ENCODE results near the gene PRKAA2. TPM values are rescaled to one million over a fixed set of nuclear protein-coding genes. Genes with fewer than 3 reads are reported as not detected.

PRKAA2 gene
- total RNA-seq, 1 experiment from 2014 or later = 11.1 TPM

DNA sequence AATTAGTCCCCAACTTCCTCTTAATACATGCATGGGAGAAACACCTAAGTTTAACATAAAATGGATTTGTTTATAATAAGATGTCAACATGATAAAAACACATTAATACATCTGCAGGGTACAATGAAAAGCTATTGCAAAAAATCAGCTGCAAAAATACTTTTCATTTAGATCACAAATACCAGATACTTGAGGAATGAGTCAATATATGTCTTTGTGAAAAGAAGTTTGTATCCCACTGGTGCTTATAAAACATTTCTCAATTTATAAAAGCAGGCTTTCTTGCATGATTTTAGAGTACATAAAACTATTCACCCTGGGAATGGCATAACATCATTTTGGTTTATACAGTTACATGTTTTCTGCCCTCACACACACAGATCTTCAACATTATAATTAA is 18.6 kb upstream of the PRKAA2 start:
- no peak for TF ChIP-seq SIN3A (IDR thresholded peaks at IDR 0.05; ENCODE audit: borderline replicate concordance, insufficient read depth, low read depth, low read length)
- no peak for TF ChIP-seq TCF7L2 (IDR thresholded peaks at IDR 0.05; ENCODE audit: low read depth, low read length)
- TF ChIP-seq, protein P1, sequence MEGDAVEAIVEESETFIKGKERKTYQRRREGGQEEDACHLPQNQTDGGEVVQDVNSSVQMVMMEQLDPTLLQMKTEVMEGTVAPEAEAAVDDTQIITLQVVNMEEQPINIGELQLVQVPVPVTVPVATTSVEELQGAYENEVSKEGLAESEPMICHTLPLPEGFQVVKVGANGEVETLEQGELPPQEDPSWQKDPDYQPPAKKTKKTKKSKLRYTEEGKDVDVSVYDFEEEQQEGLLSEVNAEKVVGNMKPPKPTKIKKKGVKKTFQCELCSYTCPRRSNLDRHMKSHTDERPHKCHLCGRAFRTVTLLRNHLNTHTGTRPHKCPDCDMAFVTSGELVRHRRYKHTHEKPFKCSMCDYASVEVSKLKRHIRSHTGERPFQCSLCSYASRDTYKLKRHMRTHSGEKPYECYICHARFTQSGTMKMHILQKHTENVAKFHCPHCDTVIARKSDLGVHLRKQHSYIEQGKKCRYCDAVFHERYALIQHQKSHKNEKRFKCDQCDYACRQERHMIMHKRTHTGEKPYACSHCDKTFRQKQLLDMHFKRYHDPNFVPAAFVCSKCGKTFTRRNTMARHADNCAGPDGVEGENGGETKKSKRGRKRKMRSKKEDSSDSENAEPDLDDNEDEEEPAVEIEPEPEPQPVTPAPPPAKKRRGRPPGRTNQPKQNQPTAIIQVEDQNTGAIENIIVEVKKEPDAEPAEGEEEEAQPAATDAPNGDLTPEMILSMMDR (IDR thresholded peaks at IDR 0.05) = no peak
- POLR2A ChIA-PET = no interaction called here
- Histone ChIP-seq H3K36me3 (ENCODE audit: control insufficient read depth, insufficient read depth, low read length) (no peaks in the 10 kb centered on the region), H3K27me3 (ENCODE audit: control insufficient read depth, insufficient read depth, low read length) (no peaks in the 10 kb centered on the region), H3K4me1 (ENCODE audit: control insufficient read depth, insufficient read depth, low read length) (peaks cover 9% of the 10 kb centered on the region; the same call in 1 of the 2 replicates), H3K27ac (ENCODE audit: low read length) (no peak overlapping the region; the same call in 1 of the 2 replicates), H3K4me3 (ENCODE audit: low read depth in 2 of 2, low read length in 2 of 2) (no peak overlapping the region), H3K9me3 (ENCODE audit: control insufficient read depth, insufficient read depth, low read depth, low read length) (no peaks in the 10 kb centered on the region)
- CTCF ChIA-PET = no interaction called here
- in situ Hi-C loops (cut with HindIII; ENCODE audit: low pct_unique_long_range_greater_than_20kb, low sequenced_read_pairs) (no loop called here), intact Hi-C loops (cut with micrococcal nuclease; ENCODE audit: unreplicated experiment) (no loop called here)
- no TSS peak for BruUV-seq (replicated peaks)
- ATAC-seq (no peak), DNase-seq (ENCODE audit: low read depth, low spot score) (no peak)

DNA sequence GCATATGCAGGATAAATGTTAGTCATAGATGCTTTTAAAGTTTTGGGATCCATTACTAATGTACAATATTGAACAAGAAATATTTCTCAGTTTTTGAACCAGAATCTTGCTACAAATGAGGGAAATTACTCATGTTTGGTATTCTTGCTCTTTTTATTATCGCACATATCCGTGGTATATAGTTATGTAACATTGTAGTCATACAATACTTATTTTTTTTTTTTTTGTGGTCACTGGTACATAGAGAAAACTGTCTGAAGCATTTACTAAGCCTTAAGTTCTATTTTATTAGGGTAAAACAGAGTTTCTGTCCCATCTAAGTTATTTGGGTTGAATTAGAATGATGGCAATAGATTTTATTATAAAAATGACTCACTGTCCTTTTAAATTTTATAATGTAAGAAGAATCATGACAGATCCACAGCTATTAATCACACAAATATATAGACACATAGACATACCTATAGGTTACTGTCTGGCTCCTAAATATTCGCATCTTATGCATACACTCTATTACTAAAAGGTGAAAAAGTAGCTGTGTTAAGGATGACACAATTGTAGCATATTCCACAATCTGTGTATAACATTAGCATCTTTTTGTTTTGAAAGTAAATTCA is 18.0 kb upstream of the PRKAA2 start:
- Histone ChIP-seq H3K27ac (ENCODE audit: low read length) (no peak overlapping the region; the same call in 1 of the 2 replicates), H3K4me3 (ENCODE audit: low read depth in 2 of 2, low read length in 2 of 2) (no peak overlapping the region), H3K4me1 (ENCODE audit: control insufficient read depth, insufficient read depth, low read length) (peaks cover 9% of the 10 kb centered on the region; the same call in 1 of the 2 replicates), H3K9me3 (ENCODE audit: control insufficient read depth, insufficient read depth, low read depth, low read length) (no peaks in the 10 kb centered on the region), H3K27me3 (ENCODE audit: control insufficient read depth, insufficient read depth, low read length) (no peaks in the 10 kb centered on the region), H3K36me3 (ENCODE audit: control insufficient read depth, insufficient read depth, low read length) (no peaks in the 10 kb centered on the region)
- ATAC-seq (no peak), DNase-seq (ENCODE audit: low read depth, low spot score) (no peak)
- no TSS peak for BruUV-seq (replicated peaks)
- intact Hi-C loops (cut with micrococcal nuclease; ENCODE audit: unreplicated experiment) (no loop called here), in situ Hi-C loops (cut with HindIII; ENCODE audit: low pct_unique_long_range_greater_than_20kb, low sequenced_read_pairs) (no loop called here)
- TF ChIP-seq, protein P2, sequence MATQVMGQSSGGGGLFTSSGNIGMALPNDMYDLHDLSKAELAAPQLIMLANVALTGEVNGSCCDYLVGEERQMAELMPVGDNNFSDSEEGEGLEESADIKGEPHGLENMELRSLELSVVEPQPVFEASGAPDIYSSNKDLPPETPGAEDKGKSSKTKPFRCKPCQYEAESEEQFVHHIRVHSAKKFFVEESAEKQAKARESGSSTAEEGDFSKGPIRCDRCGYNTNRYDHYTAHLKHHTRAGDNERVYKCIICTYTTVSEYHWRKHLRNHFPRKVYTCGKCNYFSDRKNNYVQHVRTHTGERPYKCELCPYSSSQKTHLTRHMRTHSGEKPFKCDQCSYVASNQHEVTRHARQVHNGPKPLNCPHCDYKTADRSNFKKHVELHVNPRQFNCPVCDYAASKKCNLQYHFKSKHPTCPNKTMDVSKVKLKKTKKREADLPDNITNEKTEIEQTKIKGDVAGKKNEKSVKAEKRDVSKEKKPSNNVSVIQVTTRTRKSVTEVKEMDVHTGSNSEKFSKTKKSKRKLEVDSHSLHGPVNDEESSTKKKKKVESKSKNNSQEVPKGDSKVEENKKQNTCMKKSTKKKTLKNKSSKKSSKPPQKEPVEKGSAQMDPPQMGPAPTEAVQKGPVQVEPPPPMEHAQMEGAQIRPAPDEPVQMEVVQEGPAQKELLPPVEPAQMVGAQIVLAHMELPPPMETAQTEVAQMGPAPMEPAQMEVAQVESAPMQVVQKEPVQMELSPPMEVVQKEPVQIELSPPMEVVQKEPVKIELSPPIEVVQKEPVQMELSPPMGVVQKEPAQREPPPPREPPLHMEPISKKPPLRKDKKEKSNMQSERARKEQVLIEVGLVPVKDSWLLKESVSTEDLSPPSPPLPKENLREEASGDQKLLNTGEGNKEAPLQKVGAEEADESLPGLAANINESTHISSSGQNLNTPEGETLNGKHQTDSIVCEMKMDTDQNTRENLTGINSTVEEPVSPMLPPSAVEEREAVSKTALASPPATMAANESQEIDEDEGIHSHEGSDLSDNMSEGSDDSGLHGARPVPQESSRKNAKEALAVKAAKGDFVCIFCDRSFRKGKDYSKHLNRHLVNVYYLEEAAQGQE (IDR thresholded peaks at IDR 0.05; ENCODE audit: insufficient read depth in 1 of 2, low read depth in 2 of 2, low read length in 1 of 2) = no peak
- TF ChIP-seq POLR2AphosphoS5 (IDR thresholded peaks at IDR 0.05; ENCODE audit: low read depth, low read length) = no peak
- TF ChIP-seq, protein P1 (IDR thresholded peaks at IDR 0.05) = no peak
- no peak for TF ChIP-seq SIN3A (IDR thresholded peaks at IDR 0.05; ENCODE audit: borderline replicate concordance, insufficient read depth, low read depth, low read length)
- TF ChIP-seq TCF7L2 (IDR thresholded peaks at IDR 0.05; ENCODE audit: low read depth, low read length) = no peak
- CTCF ChIA-PET = interaction anchor here (0.6 kb wide), 1 partner anchor 38 kb away, joined by 3 read pairs; no protein-coding TSS in a partner anchor
- POLR2A ChIA-PET = no interaction called here

Data from Panc1 (cell line).